ENCODE results near the gene RALGAPA2.

GRCh38 chr20:20649945-20650344 is 62.5 kb downstream of the RALGAPA2 start:
- TF ChIP-seq CTCF (IDR thresholded peaks at IDR 0.05 in 8 of 11, conservative IDR thresholded peaks at IDR 0.05 in 3 of 11) (no peak), POLR2AphosphoS5 (IDR thresholded peaks at IDR 0.05) (no peak), POLR2A (IDR thresholded peaks at IDR 0.05) (no peak)

Data from spleen (tissue), 7 donors.